Mammary epithelial cell (primary cell): ENCODE measurements around the gene SLC10A1.
"Not testable (repeated sequence)": the region's sequence is repeated elsewhere in the genome, so short reads cannot be mapped to it uniquely, and the experiment has no call there.

Experiments
- CTCF ChIP-seq, 2 donors: IDR thresholded peaks in 1 of 2; conservative IDR thresholded peaks in 1 of 2; 2 replicates each; pipeline ENCODE4 v1.5.1; 2011 to 2012; ENCODE audit warnings: inconsistent platforms in 2 of 2, low read length in 2 of 2, mild to moderate bottlenecking in 2 of 2, control low read depth in 1 of 2, low read depth in 1 of 2; ENCODE audit not compliant: insufficient read depth in 1 of 2; ENCODE audit errors: extremely low read depth in 1 of 2
- EZH2 ChIP-seq: IDR thresholded peaks from 2 replicates; pipeline ENCODE4 v1.6.1; 2012; ENCODE audit warnings: low read length, inconsistent platforms, borderline replicate concordance

GRCh38 chr14:69736405-69736804, 60.6 kb downstream of the SLC10A1 start:
- not testable (repeated sequence) for TF ChIP-seq CTCF (conservative IDR thresholded peaks at IDR 0.05 in 1 of 2, IDR thresholded peaks at IDR 0.05 in 1 of 2; ENCODE audit: extremely low read depth in 1 of 2, insufficient read depth in 1 of 2, low read depth in 1 of 2, low read length in 2 of 2); EZH2
